Measurements from ENCODE around the gene POMT1. TPM values are rescaled to one million over a fixed set of nuclear protein-coding genes. Genes with fewer than 3 reads are reported as not detected.
A peak's percentile ranks its signal among the peaks of the same experiment; 100 is the strongest.

POMT1 gene
- total and polyA plus RNA-seq, 4 donors, result 11.9 to 28.3 (median 23.1) TPM

DNA sequence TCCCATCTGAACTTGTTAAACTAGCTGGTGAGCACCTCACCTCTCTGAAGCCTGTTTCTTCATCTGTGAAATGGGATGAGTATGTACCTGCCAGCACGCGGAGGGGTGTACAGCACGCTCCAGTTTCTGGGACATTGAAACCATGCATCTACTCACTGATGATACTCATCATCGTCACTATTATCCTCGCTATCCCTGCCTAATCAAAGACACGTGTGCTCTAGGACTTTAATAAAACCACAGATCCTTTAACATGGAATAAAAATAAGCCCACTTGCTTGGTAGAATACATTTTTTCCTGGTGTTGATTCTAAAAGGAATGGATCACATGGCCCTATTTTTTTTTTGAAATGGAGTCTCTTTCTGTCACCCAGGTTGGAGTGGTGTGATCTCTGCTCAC, 37.3 kb upstream of the POMT1 start:
- H3K9me3 ChIP-seq (ENCODE audit: control insufficient read depth in 4 of 4, insufficient read depth in 3 of 4, low read length in 3 of 4), result no peaks in the 10 kb centered on the region
- peaks cover 26 to 71% (median 57%) of the 10 kb centered on the region in 4 donors for H3K36me3 ChIP-seq (ENCODE audit: control insufficient read depth in 4 of 4, insufficient read depth in 4 of 4, low read length in 4 of 4)
- ATAC-seq (ENCODE audit: insufficient read depth, low FRiP score), result no peak
- H3K27me3 ChIP-seq (ENCODE audit: control insufficient read depth in 3 of 3, insufficient read depth in 3 of 3, low read length in 2 of 3), result no peaks in the 10 kb centered on the region
- no peak overlapping the region for H3K9ac ChIP-seq (ENCODE audit: insufficient read depth in 1 of 2, low read length in 2 of 2)
- no peak overlapping the region for H3K4me3 ChIP-seq
- DNase-seq, result no peak
- WGBS, 2 donors, result 94 to 95% methylated on average over 6 of the region's 6 CpGs
- no peaks in the 10 kb centered on the region for H3K4me1 ChIP-seq (ENCODE audit: control insufficient read depth in 5 of 5, insufficient read depth in 5 of 5, low read length in 5 of 5)
- TF ChIP-seq, protein P1, sequence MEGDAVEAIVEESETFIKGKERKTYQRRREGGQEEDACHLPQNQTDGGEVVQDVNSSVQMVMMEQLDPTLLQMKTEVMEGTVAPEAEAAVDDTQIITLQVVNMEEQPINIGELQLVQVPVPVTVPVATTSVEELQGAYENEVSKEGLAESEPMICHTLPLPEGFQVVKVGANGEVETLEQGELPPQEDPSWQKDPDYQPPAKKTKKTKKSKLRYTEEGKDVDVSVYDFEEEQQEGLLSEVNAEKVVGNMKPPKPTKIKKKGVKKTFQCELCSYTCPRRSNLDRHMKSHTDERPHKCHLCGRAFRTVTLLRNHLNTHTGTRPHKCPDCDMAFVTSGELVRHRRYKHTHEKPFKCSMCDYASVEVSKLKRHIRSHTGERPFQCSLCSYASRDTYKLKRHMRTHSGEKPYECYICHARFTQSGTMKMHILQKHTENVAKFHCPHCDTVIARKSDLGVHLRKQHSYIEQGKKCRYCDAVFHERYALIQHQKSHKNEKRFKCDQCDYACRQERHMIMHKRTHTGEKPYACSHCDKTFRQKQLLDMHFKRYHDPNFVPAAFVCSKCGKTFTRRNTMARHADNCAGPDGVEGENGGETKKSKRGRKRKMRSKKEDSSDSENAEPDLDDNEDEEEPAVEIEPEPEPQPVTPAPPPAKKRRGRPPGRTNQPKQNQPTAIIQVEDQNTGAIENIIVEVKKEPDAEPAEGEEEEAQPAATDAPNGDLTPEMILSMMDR (IDR thresholded peaks at IDR 0.05; ENCODE audit: control extremely low read depth, extremely low read depth), result no peak
- H3K27ac ChIP-seq (ENCODE audit: low read depth in 1 of 2, low read length in 1 of 2), result no peak overlapping the region

DNA sequence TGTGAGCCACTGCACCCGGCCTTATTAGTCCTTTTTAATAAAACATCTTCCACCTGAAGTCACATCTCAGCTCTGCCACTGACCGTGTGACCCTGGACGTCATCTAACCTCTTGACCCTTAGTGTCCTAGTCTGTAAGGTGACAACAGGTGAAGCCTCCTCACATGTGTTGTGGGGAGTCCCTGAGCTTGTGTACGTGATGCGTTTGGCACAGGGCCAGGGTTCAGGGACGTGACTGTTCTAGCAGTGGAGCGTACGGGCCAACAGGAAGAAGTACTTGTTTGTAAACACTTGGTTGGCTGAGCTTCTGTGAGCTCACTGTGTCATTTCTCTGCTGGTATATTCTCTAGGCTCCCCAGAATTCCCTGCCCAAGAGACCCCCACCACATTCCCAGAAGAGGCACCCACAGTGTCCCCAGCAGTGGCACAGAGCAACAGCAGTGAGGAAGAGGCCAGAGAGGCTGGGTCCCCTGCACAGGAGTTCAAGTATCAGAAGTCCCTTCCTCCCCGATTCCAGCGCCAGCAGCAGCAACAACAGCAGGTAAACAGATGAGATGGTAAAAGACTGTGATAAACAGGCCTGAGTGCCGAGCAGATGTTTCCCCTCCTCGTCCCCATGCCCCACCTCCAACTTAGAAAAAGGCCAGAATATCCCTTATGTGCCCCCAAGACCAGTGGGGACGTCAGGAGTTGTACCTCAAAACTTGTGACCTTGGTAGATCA, 35.3 kb upstream of the POMT1 start:
- 75 to 84% methylated on average over 13 of the region's 13 CpGs for WGBS, 2 donors
- DNase-seq, result peak in 2 of 3 donors; percentile 22 to 34

DNA sequence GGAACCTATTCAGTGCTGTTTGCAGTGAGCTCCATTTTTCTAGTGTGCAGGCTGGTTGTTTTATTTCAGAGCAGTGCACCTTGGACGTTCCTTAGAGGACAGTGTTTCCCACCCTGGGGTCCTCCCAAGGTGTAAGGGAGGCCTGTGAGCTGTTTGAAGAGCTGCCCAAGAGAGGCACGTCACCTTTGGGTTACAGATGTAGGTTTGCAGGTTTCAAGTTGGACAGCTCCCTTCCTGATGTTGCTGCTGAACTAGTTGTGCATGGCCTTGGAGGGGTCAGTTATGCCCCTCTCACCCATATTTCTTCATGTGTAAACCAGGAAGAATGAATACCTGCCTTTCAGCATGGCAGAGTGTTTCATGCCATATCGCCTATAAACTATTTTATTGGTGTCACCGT, 34.7 kb upstream of the POMT1 start:
- H3K4me3 ChIP-seq, result no peak overlapping the region
- WGBS, 2 donors, result 97% methylated on average over 4 of the region's 4 CpGs
- ATAC-seq (ENCODE audit: insufficient read depth, low FRiP score) (no peak), DNase-seq (no peak)
- TF ChIP-seq, protein P1 (IDR thresholded peaks at IDR 0.05; ENCODE audit: control extremely low read depth, extremely low read depth), result no peak
- no peak overlapping the region for H3K9ac ChIP-seq (ENCODE audit: insufficient read depth in 1 of 2, low read length in 2 of 2)
- H3K9me3 ChIP-seq (ENCODE audit: control insufficient read depth in 4 of 4, insufficient read depth in 3 of 4, low read length in 3 of 4), result no peaks in the 10 kb centered on the region
- H3K4me1 ChIP-seq (ENCODE audit: control insufficient read depth in 5 of 5, insufficient read depth in 5 of 5, low read length in 5 of 5), result no peaks in the 10 kb centered on the region
- peaks cover 32 to 78% (median 62%) of the 10 kb centered on the region in 4 donors for H3K36me3 ChIP-seq (ENCODE audit: control insufficient read depth in 4 of 4, insufficient read depth in 4 of 4, low read length in 4 of 4)
- no peaks in the 10 kb centered on the region for H3K27me3 ChIP-seq (ENCODE audit: control insufficient read depth in 3 of 3, insufficient read depth in 3 of 3, low read length in 2 of 3)
- no peak overlapping the region for H3K27ac ChIP-seq (ENCODE audit: low read depth in 1 of 2, low read length in 1 of 2)

More for the DNA sequence above, 35.3 kb upstream of the POMT1 start:
- peak overlapping the region in 1 of 2 donors; percentile 18 for H3K27ac ChIP-seq (ENCODE audit: low read depth in 1 of 2, low read length in 1 of 2)
- peaks cover 34 to 77% (median 60%) of the 10 kb centered on the region in 4 donors for H3K36me3 ChIP-seq (ENCODE audit: control insufficient read depth in 4 of 4, insufficient read depth in 4 of 4, low read length in 4 of 4)
- no peak for ATAC-seq (ENCODE audit: insufficient read depth, low FRiP score)
- H3K9me3 ChIP-seq (ENCODE audit: control insufficient read depth in 4 of 4, insufficient read depth in 3 of 4, low read length in 3 of 4), result no peaks in the 10 kb centered on the region
- no peak overlapping the region for H3K4me3 ChIP-seq
- H3K9ac ChIP-seq (ENCODE audit: insufficient read depth in 1 of 2, low read length in 2 of 2), result no peak overlapping the region
- no peaks in the 10 kb centered on the region for H3K27me3 ChIP-seq (ENCODE audit: control insufficient read depth in 3 of 3, insufficient read depth in 3 of 3, low read length in 2 of 3)
- TF ChIP-seq, protein P1 (IDR thresholded peaks at IDR 0.05; ENCODE audit: control extremely low read depth, extremely low read depth), result no peak
- no peaks in the 10 kb centered on the region for H3K4me1 ChIP-seq (ENCODE audit: control insufficient read depth in 5 of 5, insufficient read depth in 5 of 5, low read length in 5 of 5)
